Measurements from ENCODE around the gene AZIN2. TPM values are rescaled to one million over a fixed set of nuclear protein-coding genes. Genes with fewer than 3 reads are reported as not detected.

The AZIN2 gene
- total and polyA plus RNA-seq, 9 of the 15 experiments (the other 6 are each of a cell fraction or from before 2014, with no cell fraction given): 0.06 to 0.91 (median 0.42) TPM; not detected in 2

DNA sequence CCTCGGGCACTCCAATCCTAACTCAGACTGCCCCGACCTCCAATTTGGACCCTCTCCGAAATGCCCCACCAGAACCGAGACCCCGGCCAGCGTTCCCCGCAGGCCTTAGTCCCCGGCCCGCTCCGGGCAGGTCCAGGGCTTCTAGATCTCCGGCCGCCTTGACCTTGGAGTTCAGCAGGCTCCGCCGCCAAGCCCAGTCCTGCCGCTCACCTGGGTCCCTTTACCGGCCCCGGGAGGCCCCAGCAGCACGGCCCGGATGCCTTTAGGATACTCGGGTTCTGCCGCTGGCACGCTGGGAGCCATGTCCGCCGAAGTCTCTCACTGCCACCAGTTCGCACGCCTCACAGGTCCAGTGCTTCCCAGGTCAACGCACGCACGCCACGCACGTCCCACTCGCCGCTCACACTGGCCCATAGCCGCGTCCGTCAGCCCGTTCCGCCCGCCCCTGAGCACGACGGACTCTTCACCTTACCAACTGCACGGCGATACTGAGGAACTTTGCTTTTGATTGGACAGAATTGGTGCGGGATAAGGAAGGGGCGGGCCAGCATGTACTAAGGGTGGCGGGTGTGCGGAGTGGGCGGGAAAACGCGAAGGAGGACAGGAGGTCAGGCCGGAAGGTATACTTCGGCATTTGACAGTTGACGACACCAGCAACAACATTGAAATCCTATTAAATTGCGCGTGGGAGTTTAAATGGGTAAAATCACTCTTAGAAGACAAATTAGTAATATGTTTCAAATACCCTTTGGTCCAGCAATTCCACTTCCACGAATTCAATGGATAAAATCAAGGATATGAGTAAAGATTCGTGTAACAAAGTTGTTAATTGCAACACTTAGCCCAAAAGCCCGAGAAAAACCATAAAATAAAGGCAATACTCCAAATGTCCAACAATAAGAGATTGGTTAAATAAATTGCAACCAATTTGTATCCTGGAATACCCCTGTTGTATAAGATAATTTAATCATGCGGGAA lies 44.1 kb upstream of the AZIN2 start, which contains the start of gene AK2 (continued):
- TF ChIP-seq, protein P1, sequence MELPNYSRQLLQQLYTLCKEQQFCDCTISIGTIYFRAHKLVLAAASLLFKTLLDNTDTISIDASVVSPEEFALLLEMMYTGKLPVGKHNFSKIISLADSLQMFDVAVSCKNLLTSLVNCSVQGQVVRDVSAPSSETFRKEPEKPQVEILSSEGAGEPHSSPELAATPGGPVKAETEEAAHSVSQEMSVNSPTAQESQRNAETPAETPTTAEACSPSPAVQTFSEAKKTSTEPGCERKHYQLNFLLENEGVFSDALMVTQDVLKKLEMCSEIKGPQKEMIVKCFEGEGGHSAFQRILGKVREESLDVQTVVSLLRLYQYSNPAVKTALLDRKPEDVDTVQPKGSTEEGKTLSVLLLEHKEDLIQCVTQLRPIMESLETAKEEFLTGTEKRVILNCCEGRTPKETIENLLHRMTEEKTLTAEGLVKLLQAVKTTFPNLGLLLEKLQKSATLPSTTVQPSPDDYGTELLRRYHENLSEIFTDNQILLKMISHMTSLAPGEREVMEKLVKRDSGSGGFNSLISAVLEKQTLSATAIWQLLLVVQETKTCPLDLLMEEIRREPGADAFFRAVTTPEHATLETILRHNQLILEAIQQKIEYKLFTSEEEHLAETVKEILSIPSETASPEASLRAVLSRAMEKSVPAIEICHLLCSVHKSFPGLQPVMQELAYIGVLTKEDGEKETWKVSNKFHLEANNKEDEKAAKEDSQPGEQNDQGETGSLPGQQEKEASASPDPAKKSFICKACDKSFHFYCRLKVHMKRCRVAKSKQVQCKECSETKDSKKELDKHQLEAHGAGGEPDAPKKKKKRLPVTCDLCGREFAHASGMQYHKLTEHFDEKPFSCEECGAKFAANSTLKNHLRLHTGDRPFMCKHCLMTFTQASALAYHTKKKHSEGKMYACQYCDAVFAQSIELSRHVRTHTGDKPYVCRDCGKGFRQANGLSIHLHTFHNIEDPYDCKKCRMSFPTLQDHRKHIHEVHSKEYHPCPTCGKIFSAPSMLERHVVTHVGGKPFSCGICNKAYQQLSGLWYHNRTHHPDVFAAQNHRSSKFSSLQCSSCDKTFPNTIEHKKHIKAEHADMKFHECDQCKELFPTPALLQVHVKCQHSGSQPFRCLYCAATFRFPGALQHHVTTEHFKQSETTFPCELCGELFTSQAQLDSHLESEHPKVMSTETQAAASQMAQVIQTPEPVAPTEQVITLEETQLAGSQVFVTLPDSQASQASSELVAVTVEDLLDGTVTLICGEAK (IDR thresholded peaks at IDR 0.05): peak; percentile 93
- TF ChIP-seq, protein P1 (CRISPR knock-in tag; IDR thresholded peaks at IDR 0.05): 0 out of 2 replicates have a peak, but pooled peaks have one; percentile 26
- TF ChIP-seq SOX6 (IDR thresholded peaks at IDR 0.05): peak; percentile 30; the same call in 1 of the 2 replicates
- TF ChIP-seq FIP1L1 (IDR thresholded peaks at IDR 0.05; ENCODE audit: low read depth, low read length, poor library complexity, severe bottlenecking): peak; percentile 84
- 0 out of 2 replicates have a peak, but pooled peaks have one; percentile 16 for TF ChIP-seq RFX7 (CRISPR knock-in tag; IDR thresholded peaks at IDR 0.05)
- TF ChIP-seq FOXK2 (conservative IDR thresholded peaks at IDR 0.05 in 1 of 2, IDR thresholded peaks at IDR 0.05 in 1 of 2; ENCODE audit: low read depth in 2 of 2): peak; percentile 84 to 85
- peak; percentile 78 for TF ChIP-seq POLR2H (tag; IDR thresholded peaks at IDR 0.05; ENCODE audit: low read depth)
- no peak for TF ChIP-seq SNRNP70 (optimal IDR thresholded peaks at IDR 0.05; ENCODE audit: low read depth, low read length)
- peak; percentile 49; the same call in 1 of the 2 replicates for TF ChIP-seq POLR2AphosphoS5 (IDR thresholded peaks at IDR 0.05; ENCODE audit: control insufficient read depth, insufficient read depth, low read depth, low read length)
- TF ChIP-seq ZNF324 (CRISPR knock-in tag; IDR thresholded peaks at IDR 0.05): no peak
- TF ChIP-seq ZNF224 (CRISPR knock-in tag; IDR thresholded peaks at IDR 0.05): peak; percentile 83; the same call in 1 of the 2 replicates
- no peak for TF ChIP-seq MEF2A (IDR thresholded peaks at IDR 0.05; ENCODE audit: control insufficient read depth, low read depth, low read length)
- TF ChIP-seq, protein P2, sequence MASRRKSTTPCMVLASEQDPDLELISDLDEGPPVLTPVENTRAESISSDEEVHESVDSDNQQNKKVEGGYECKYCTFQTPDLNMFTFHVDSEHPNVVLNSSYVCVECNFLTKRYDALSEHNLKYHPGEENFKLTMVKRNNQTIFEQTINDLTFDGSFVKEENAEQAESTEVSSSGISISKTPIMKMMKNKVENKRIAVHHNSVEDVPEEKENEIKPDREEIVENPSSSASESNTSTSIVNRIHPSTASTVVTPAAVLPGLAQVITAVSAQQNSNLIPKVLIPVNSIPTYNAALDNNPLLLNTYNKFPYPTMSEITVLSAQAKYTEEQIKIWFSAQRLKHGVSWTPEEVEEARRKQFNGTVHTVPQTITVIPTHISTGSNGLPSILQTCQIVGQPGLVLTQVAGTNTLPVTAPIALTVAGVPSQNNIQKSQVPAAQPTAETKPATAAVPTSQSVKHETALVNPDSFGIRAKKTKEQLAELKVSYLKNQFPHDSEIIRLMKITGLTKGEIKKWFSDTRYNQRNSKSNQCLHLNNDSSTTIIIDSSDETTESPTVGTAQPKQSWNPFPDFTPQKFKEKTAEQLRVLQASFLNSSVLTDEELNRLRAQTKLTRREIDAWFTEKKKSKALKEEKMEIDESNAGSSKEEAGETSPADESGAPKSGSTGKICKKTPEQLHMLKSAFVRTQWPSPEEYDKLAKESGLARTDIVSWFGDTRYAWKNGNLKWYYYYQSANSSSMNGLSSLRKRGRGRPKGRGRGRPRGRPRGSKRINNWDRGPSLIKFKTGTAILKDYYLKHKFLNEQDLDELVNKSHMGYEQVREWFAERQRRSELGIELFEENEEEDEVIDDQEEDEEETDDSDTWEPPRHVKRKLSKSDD (conservative IDR thresholded peaks at IDR 0.05; ENCODE audit: low read length): no peak
- TF ChIP-seq SMARCB1 (IDR thresholded peaks at IDR 0.05; ENCODE audit: insufficient read length, low read depth): no peak
- TF ChIP-seq CXXC5 (CRISPR knock-in tag; IDR thresholded peaks at IDR 0.05): peak; percentile 100

All from K562 (cell line).